Measurements from ENCODE around the gene FMNL1. TPM values are rescaled to one million over a fixed set of nuclear protein-coding genes. Genes with fewer than 3 reads are reported as not detected.
A peak's percentile ranks its signal among the peaks of the same experiment; 100 is the strongest.

The FMNL1 gene
- total and polyA plus RNA-seq, 10 of the 15 experiments (the other 5 are each of a cell fraction or from before 2014, with no cell fraction given) = 3.3 to 108 (median 19.5) TPM

GRCh38 chr17:45197555-45198334 is 23.9 kb upstream of the FMNL1 start (continued):
- 0 out of 2 replicates have a peak, but pooled peaks have one; percentile 57 for TF ChIP-seq NR2F1 (conservative IDR thresholded peaks at IDR 0.05)
- no peak for TF ChIP-seq ZBTB4 (CRISPR knock-in tag; IDR thresholded peaks at IDR 0.05)
- TF ChIP-seq SMC3 (IDR thresholded peaks at IDR 0.05; ENCODE audit: borderline replicate concordance, low read length) = peak; percentile 97
- TF ChIP-seq PAX5 (IDR thresholded peaks at IDR 0.05; ENCODE audit: borderline replicate concordance, low read depth, low read length) = no peak
- TF ChIP-seq ELK1 (IDR thresholded peaks at IDR 0.05; ENCODE audit: low read depth, low read length) = no peak
- no peak for TF ChIP-seq NFXL1 (IDR thresholded peaks at IDR 0.05; ENCODE audit: borderline replicate concordance)
- TF ChIP-seq MAX (IDR thresholded peaks at IDR 0.05; ENCODE audit: low read depth, low read length) = no peak
- peak; percentile 49 to 60 for TF ChIP-seq IKZF2 (IDR thresholded peaks at IDR 0.05)
- peak; percentile 5; the same call in 1 of the 2 replicates for TF ChIP-seq ATF3 (IDR thresholded peaks at IDR 0.05; ENCODE audit: borderline replicate concordance, extremely low read depth, low read depth, low read length)
- TF ChIP-seq ETV6 (conservative IDR thresholded peaks at IDR 0.05 in 1 of 2, IDR thresholded peaks at IDR 0.05 in 1 of 2; ENCODE audit: borderline replicate concordance in 1 of 2, low read depth in 1 of 2) = no peak
- peak; percentile 47; the same call in 1 of the 2 replicates for TF ChIP-seq EED (IDR thresholded peaks at IDR 0.05; ENCODE audit: low read depth)
- no peak for TF ChIP-seq SPI1 (IDR thresholded peaks at IDR 0.05; ENCODE audit: borderline replicate concordance, insufficient read depth, low read depth, low read length)
- TF ChIP-seq BACH1 (IDR thresholded peaks at IDR 0.05; ENCODE audit: borderline replicate concordance) = peak; percentile 45; the same call in 1 of the 2 replicates
- no peak for TF ChIP-seq REST (IDR thresholded peaks at IDR 0.05; ENCODE audit: low read depth, low read length)
- TF ChIP-seq RELB (IDR thresholded peaks at IDR 0.05; ENCODE audit: low read depth) = 0 out of 2 replicates have a peak, but pooled peaks have one; percentile 28
- no peak for TF ChIP-seq MTA3 (IDR thresholded peaks at IDR 0.05; ENCODE audit: borderline replicate concordance, low read length)
- no peak for TF ChIP-seq ESRRA (IDR thresholded peaks at IDR 0.05; ENCODE audit: low read length)
- TF ChIP-seq SMARCA5 (IDR thresholded peaks at IDR 0.05) = peak; percentile 95
- no peak for TF ChIP-seq GABPA (IDR thresholded peaks at IDR 0.05; ENCODE audit: low read depth)
